ENCODE measurements around the gene GRHL3.

The GRHL3 gene

DNA sequence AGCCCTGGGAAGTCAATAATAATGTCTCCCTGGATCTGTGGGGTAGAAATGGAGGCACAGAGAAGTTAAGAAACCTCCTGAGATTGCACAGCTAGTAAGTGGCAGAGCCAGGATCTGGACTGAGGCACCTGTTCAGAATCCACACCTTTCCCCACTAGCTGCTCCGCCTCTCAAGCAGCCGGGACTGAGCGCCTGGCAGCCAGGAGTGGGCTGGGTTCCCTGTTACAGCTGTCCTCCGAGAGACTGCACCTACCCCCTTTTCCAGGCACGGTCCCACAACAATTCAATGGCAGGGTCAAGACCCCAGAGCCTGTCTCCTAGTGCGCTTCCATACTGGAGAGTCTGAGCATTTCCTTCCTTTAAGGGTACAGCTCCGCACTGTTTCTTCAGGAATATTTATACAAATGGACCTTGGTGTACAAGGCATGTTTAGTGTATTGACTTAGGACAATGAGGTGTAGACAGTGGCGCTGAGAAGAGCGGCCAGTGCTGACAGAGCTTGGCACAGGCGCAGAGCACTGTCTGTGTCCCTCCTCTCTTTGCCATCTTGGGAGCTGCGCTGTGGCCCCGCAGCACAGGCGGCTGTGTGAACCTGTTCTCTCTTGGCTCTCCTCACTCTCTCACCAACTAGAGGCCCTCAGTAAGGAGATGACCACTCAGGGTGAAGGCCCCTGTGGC, 24.4 kb downstream of the GRHL3 start:
- no CpG with 5 or more reads among the region's 13 CpGs for WGBS, 2 donors (ENCODE audit: extremely low coverage in 2 of 2, insufficient read length in 2 of 2, insufficient replicate concordance in 1 of 2)
- Histone ChIP-seq H3K23ac (ENCODE audit: low read depth, low read length, poor library complexity) (no peak overlapping the region), H3K27ac (replicated peaks; ENCODE audit: low read length) (no peak overlapping the region)

DNA sequence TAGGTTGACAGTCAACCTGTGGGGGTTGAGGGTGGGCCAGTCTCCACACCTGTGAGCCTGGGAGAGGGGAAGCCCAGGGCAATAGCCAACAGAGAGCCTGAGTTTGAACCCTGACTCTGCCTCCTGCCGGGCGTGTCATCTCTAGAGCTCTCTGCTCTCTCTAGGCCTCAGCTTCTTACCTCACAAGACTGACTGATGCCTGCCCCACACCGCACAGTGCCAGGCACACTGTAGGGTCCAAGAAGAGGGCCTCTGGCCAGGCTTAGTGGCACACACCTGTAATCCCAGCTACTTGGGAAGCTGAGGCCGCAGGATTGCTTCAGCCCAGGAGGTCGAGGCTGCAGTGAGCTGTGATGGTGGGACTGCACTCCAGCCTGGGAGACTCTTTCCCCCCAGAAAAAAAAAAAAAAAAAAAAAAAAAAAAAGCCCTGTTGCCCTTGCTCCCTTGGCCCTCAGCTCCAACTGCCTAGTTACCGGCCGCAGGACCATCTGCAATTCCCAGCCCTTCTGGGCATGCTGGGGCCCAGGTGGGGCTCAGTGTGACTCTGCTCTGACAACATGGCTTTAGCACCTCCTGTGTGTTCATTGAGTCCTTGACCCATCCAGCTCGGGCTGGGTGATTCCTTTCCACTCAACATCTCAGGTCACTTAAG, 25.1 kb downstream of the GRHL3 start:
- Histone ChIP-seq H3K4me1 (ENCODE audit: control insufficient read depth in 2 of 2, insufficient read depth in 1 of 2, low read depth in 1 of 2, low read length in 2 of 2) (peaks cover 8 to 10% of the 10 kb centered on the region in 2 donors), H3K4me3 (ENCODE audit: low read length in 2 of 2) (no peak overlapping the region), H2BK5ac (ENCODE audit: low read length) (no peak overlapping the region), H3K14ac (ENCODE audit: low read length) (no peak overlapping the region), H3K18ac (ENCODE audit: low read length) (no peak overlapping the region), H2BK120ac (ENCODE audit: low read depth, low read length) (no peak overlapping the region), H3K9me3 (replicated peaks in 1 of 2; ENCODE audit: control insufficient read depth in 2 of 2, insufficient read depth in 1 of 2, low read depth in 1 of 2, low read length in 2 of 2) (no peaks in the 10 kb centered on the region), H3K27me3 (ENCODE audit: control insufficient read depth in 3 of 3, insufficient read depth in 3 of 3, low read depth in 1 of 3, low read length in 3 of 3) (peaks cover 0 to 7% (median 0%) of the 10 kb centered on the region in 3 experiments), H4K91ac (ENCODE audit: low read depth, low read length, poor library complexity) (no peak overlapping the region), H3K79me1 (ENCODE audit: low read depth, low read length) (no peaks in the 10 kb centered on the region), H3K23ac (ENCODE audit: low read depth, low read length, poor library complexity) (no peak overlapping the region), H2BK12ac (ENCODE audit: low read length) (no peak overlapping the region), H2AK5ac (ENCODE audit: low read depth, low read length) (peak overlapping the region; percentile 73), H4K8ac (ENCODE audit: low read depth, low read length) (no peak overlapping the region), H2AFZ (ENCODE audit: low read length) (no peak overlapping the region), H3K27ac (replicated peaks; ENCODE audit: low read length) (no peak overlapping the region), H3K9ac (ENCODE audit: low read depth, low read length, poor library complexity) (no peak overlapping the region), H3K4me2 (ENCODE audit: insufficient read depth, low read length, poor library complexity, severe bottlenecking) (no peak overlapping the region), H2BK15ac (ENCODE audit: low read length) (no peak overlapping the region), H3K36me3 (replicated peaks in 1 of 2; ENCODE audit: control insufficient read depth in 2 of 2, insufficient read depth in 2 of 2, low read length in 2 of 2) (no peaks in the 10 kb centered on the region), H3K4ac (ENCODE audit: low read length) (no peak overlapping the region)
- no CpG with 5 or more reads among the region's 8 CpGs for WGBS, 2 donors (ENCODE audit: extremely low coverage in 2 of 2, insufficient read length in 2 of 2, insufficient replicate concordance in 1 of 2)
- no peak for DNase-seq (ENCODE audit: low spot score)

More for the DNA sequence above, 24.4 kb downstream of the GRHL3 start:
- no peak overlapping the region for H3K14ac ChIP-seq (ENCODE audit: low read length)
- H3K9me3 ChIP-seq (replicated peaks in 1 of 2; ENCODE audit: control insufficient read depth in 2 of 2, insufficient read depth in 1 of 2, low read depth in 1 of 2, low read length in 2 of 2), result no peaks in the 10 kb centered on the region
- no peak overlapping the region for H3K4me3 ChIP-seq (ENCODE audit: low read length in 2 of 2)
- no peak overlapping the region for H3K4ac ChIP-seq (ENCODE audit: low read length)
- H2BK5ac ChIP-seq (ENCODE audit: low read length), result no peak overlapping the region
- no peak overlapping the region for H3K18ac ChIP-seq (ENCODE audit: low read length)
- no peaks in the 10 kb centered on the region for H3K36me3 ChIP-seq (replicated peaks in 1 of 2; ENCODE audit: control insufficient read depth in 2 of 2, insufficient read depth in 2 of 2, low read length in 2 of 2)
- peak overlapping the region; percentile 73 for H2AK5ac ChIP-seq (ENCODE audit: low read depth, low read length)
- peaks cover 8 to 10% of the 10 kb centered on the region in 2 donors for H3K4me1 ChIP-seq (ENCODE audit: control insufficient read depth in 2 of 2, insufficient read depth in 1 of 2, low read depth in 1 of 2, low read length in 2 of 2)
- H3K4me2 ChIP-seq (ENCODE audit: insufficient read depth, low read length, poor library complexity, severe bottlenecking), result no peak overlapping the region
- H3K27me3 ChIP-seq (ENCODE audit: control insufficient read depth in 3 of 3, insufficient read depth in 3 of 3, low read depth in 1 of 3, low read length in 3 of 3), result peaks cover 0 to 5% (median 0%) of the 10 kb centered on the region in 3 experiments
- DNase-seq (ENCODE audit: low spot score), result no peak
- no peak overlapping the region for H2AFZ ChIP-seq (ENCODE audit: low read length)
- no peak overlapping the region for H3K9ac ChIP-seq (ENCODE audit: low read depth, low read length, poor library complexity)
- H2BK12ac ChIP-seq (ENCODE audit: low read length), result peak overlapping the region; percentile 93
- H2BK15ac ChIP-seq (ENCODE audit: low read length), result no peak overlapping the region
- no peak overlapping the region for H4K91ac ChIP-seq (ENCODE audit: low read depth, low read length, poor library complexity)
- no peaks in the 10 kb centered on the region for H3K79me1 ChIP-seq (ENCODE audit: low read depth, low read length)
- no peak overlapping the region for H4K8ac ChIP-seq (ENCODE audit: low read depth, low read length)
- no peak overlapping the region for H2BK120ac ChIP-seq (ENCODE audit: low read depth, low read length)

DNA sequence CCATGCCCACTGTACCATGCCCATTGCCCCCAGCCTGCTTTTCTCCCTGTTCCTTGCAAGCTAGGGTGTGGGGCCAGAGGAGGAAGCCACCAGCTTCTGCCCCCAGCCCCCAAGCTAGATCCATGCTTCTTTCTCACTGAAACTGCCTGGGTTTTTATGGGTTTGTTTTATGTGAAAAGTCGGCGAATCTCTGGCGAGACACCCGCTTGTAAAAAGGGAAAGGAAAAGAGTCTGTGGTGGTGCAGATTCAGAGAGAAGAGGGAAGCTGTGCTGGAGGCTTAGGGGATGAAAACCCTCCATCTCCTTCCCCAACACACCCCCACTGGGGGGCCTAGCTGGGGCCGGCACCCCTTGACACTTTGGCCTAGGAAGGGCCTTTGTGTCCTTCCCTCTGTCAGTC, 26.2 kb downstream of the GRHL3 start:
- no CpG with 5 or more reads among the region's 5 CpGs for WGBS, 2 donors (ENCODE audit: extremely low coverage in 2 of 2, insufficient read length in 2 of 2, insufficient replicate concordance in 1 of 2)
- Histone ChIP-seq H3K9me3 (replicated peaks in 1 of 2; ENCODE audit: control insufficient read depth in 2 of 2, insufficient read depth in 1 of 2, low read depth in 1 of 2, low read length in 2 of 2) (no peaks in the 10 kb centered on the region), H2BK15ac (ENCODE audit: low read length) (peak overlapping the region; percentile 38), H3K4me1 (ENCODE audit: control insufficient read depth in 2 of 2, insufficient read depth in 1 of 2, low read depth in 1 of 2, low read length in 2 of 2) (peaks cover 4 to 8% of the 10 kb centered on the region in 2 donors), H3K4me3 (ENCODE audit: low read length in 2 of 2) (no peak overlapping the region), H4K91ac (ENCODE audit: low read depth, low read length, poor library complexity) (no peak overlapping the region), H3K9ac (ENCODE audit: low read depth, low read length, poor library complexity) (no peak overlapping the region), H3K27ac (replicated peaks; ENCODE audit: low read length) (no peak overlapping the region), H3K36me3 (replicated peaks in 1 of 2; ENCODE audit: control insufficient read depth in 2 of 2, insufficient read depth in 2 of 2, low read length in 2 of 2) (no peaks in the 10 kb centered on the region), H2AK5ac (ENCODE audit: low read depth, low read length) (no peak overlapping the region), H3K14ac (ENCODE audit: low read length) (peak overlapping the region; percentile 32), H3K23ac (ENCODE audit: low read depth, low read length, poor library complexity) (peak overlapping the region; percentile 9), H2BK5ac (ENCODE audit: low read length) (no peak overlapping the region), H3K4ac (ENCODE audit: low read length) (no peak overlapping the region), H4K8ac (ENCODE audit: low read depth, low read length) (no peak overlapping the region), H2BK120ac (ENCODE audit: low read depth, low read length) (no peak overlapping the region), H3K18ac (ENCODE audit: low read length) (peak overlapping the region; percentile 48), H3K27me3 (ENCODE audit: control insufficient read depth in 3 of 3, insufficient read depth in 3 of 3, low read depth in 1 of 3, low read length in 3 of 3) (peaks cover 0 to 7% (median 0%) of the 10 kb centered on the region in 3 experiments), H2AFZ (ENCODE audit: low read length) (no peak overlapping the region), H3K4me2 (ENCODE audit: insufficient read depth, low read length, poor library complexity, severe bottlenecking) (no peak overlapping the region), H2BK12ac (ENCODE audit: low read length) (no peak overlapping the region), H3K79me1 (ENCODE audit: low read depth, low read length) (no peaks in the 10 kb centered on the region)
- DNase-seq (ENCODE audit: low spot score), result no peak

DNA sequence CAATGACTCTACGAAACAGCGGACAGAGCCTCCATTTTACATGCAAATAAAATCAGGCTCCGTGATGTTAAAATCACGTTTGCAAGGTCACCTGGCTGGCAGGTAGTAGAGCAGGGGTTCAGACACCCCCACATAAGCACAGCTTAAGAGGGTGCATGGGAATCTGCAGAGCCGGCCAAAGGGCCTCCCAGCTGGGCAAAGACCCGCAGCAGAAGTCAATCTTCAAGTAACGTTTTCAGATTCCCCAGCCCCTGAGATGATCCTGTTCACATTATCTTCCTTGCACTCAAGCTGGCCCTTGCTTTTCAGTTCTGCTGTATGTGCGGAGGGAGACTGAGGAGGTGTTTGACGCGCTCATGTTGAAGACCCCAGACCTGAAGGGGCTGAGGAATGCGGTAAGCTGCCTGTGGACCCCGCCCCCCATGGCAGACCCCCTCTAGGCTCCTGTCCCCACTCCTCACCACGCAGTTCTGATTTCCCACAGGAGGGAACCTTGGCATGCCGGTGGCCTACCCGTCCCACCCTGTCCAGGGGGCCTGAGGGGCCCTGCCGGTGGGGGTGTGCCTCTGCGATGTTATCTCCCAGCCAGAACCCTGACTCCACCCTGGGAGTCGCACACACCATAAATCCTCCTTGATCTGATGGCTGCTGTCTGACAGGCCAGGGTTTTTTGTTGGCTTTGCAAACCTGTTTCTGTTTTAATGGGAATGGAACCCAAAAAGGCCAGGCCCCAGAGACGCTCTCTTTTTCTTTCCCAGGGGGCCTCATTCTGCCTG, 28.2 kb downstream of the GRHL3 start:
- H3K4ac ChIP-seq (ENCODE audit: low read length), result no peak overlapping the region
- peak overlapping the region; percentile 51 for H2AK5ac ChIP-seq (ENCODE audit: low read depth, low read length)
- no peak overlapping the region for H2BK12ac ChIP-seq (ENCODE audit: low read length)
- no peak overlapping the region for H4K8ac ChIP-seq (ENCODE audit: low read depth, low read length)
- H3K9ac ChIP-seq (ENCODE audit: low read depth, low read length, poor library complexity), result no peak overlapping the region
- DNase-seq (ENCODE audit: low spot score), result no peak
- no peak overlapping the region for H3K27ac ChIP-seq (replicated peaks; ENCODE audit: low read length)
- no peaks in the 10 kb centered on the region for H3K36me3 ChIP-seq (replicated peaks in 1 of 2; ENCODE audit: control insufficient read depth in 2 of 2, insufficient read depth in 2 of 2, low read length in 2 of 2)
- peaks cover 0 to 3% of the 10 kb centered on the region in 2 donors for H3K4me1 ChIP-seq (ENCODE audit: control insufficient read depth in 2 of 2, insufficient read depth in 1 of 2, low read depth in 1 of 2, low read length in 2 of 2)
- H3K18ac ChIP-seq (ENCODE audit: low read length), result no peak overlapping the region
- H3K4me2 ChIP-seq (ENCODE audit: insufficient read depth, low read length, poor library complexity, severe bottlenecking), result no peak overlapping the region
- H3K79me1 ChIP-seq (ENCODE audit: low read depth, low read length), result no peaks in the 10 kb centered on the region
- no peak overlapping the region for H4K91ac ChIP-seq (ENCODE audit: low read depth, low read length, poor library complexity)
- H3K27me3 ChIP-seq (ENCODE audit: control insufficient read depth in 3 of 3, insufficient read depth in 3 of 3, low read depth in 1 of 3, low read length in 3 of 3), result peaks cover 0 to 7% (median 0%) of the 10 kb centered on the region in 3 experiments
- H3K14ac ChIP-seq (ENCODE audit: low read length), result no peak overlapping the region
- peak overlapping the region; percentile 6 for H2BK15ac ChIP-seq (ENCODE audit: low read length)
- H2AFZ ChIP-seq (ENCODE audit: low read length), result no peak overlapping the region
- H3K9me3 ChIP-seq (replicated peaks in 1 of 2; ENCODE audit: control insufficient read depth in 2 of 2, insufficient read depth in 1 of 2, low read depth in 1 of 2, low read length in 2 of 2), result no peaks in the 10 kb centered on the region
- no peak overlapping the region for H2BK5ac ChIP-seq (ENCODE audit: low read length)
- no CpG with 5 or more reads among the region's 19 CpGs for WGBS, 2 donors (ENCODE audit: extremely low coverage in 2 of 2, insufficient read length in 2 of 2, insufficient replicate concordance in 1 of 2)
- no peak overlapping the region for H3K23ac ChIP-seq (ENCODE audit: low read depth, low read length, poor library complexity)
- no peak overlapping the region for H2BK120ac ChIP-seq (ENCODE audit: low read depth, low read length)
- H3K4me3 ChIP-seq (ENCODE audit: low read length in 2 of 2), result no peak overlapping the region

Measured in neuronal stem cell (in vitro differentiated cells).